Measurements from ENCODE around the gene MARCKS.

DNA sequence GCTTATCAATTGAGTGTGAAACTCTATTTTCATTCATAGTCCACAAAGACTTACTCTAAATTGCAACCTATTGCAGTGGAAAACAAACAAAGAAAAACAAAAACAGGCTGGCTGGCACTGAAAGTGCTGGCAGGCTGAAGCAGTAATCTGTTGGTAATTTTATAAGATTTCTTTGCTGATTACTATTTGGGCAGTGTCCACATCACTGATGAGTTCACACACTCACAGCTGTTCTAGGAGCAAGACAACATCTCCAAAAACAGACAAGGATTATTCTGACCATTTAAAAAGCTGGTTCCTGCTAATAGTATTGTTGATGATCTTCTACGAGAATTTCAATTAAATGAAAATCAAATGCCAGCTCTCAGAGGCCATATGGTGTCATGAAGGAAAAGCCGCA lies 26.9 kb downstream of the MARCKS start:
- TF ChIP-seq, protein P1, sequence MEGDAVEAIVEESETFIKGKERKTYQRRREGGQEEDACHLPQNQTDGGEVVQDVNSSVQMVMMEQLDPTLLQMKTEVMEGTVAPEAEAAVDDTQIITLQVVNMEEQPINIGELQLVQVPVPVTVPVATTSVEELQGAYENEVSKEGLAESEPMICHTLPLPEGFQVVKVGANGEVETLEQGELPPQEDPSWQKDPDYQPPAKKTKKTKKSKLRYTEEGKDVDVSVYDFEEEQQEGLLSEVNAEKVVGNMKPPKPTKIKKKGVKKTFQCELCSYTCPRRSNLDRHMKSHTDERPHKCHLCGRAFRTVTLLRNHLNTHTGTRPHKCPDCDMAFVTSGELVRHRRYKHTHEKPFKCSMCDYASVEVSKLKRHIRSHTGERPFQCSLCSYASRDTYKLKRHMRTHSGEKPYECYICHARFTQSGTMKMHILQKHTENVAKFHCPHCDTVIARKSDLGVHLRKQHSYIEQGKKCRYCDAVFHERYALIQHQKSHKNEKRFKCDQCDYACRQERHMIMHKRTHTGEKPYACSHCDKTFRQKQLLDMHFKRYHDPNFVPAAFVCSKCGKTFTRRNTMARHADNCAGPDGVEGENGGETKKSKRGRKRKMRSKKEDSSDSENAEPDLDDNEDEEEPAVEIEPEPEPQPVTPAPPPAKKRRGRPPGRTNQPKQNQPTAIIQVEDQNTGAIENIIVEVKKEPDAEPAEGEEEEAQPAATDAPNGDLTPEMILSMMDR (conservative IDR thresholded peaks at IDR 0.05), result no peak
- no peak for TF ChIP-seq EZH2 (IDR thresholded peaks at IDR 0.05; ENCODE audit: low read depth)
